GM12865 (cell line): Measurements from ENCODE around the gene NPEPL1.

Source experiments
- DNase-seq: peaks from one replicate; pipeline ENCODE4 v3.0.0; 2010; ENCODE audit warnings: low read depth
- H3K4me3 ChIP-seq: 2 replicates; pipeline ENCODE4 v1.5.1; 2011; ENCODE audit warnings: mild to moderate bottlenecking, low read depth, low read length, control low read depth
- TF ChIP-seq, protein P1 (sequence below): IDR thresholded peaks from 2 replicates; pipeline ENCODE4 v1.5.1; 2011; ENCODE audit warnings: low read length, control low read depth, low read depth, inconsistent platforms; ENCODE audit not compliant: insufficient read depth; ENCODE audit errors: missing control alignments

Gene NPEPL1

DNA sequence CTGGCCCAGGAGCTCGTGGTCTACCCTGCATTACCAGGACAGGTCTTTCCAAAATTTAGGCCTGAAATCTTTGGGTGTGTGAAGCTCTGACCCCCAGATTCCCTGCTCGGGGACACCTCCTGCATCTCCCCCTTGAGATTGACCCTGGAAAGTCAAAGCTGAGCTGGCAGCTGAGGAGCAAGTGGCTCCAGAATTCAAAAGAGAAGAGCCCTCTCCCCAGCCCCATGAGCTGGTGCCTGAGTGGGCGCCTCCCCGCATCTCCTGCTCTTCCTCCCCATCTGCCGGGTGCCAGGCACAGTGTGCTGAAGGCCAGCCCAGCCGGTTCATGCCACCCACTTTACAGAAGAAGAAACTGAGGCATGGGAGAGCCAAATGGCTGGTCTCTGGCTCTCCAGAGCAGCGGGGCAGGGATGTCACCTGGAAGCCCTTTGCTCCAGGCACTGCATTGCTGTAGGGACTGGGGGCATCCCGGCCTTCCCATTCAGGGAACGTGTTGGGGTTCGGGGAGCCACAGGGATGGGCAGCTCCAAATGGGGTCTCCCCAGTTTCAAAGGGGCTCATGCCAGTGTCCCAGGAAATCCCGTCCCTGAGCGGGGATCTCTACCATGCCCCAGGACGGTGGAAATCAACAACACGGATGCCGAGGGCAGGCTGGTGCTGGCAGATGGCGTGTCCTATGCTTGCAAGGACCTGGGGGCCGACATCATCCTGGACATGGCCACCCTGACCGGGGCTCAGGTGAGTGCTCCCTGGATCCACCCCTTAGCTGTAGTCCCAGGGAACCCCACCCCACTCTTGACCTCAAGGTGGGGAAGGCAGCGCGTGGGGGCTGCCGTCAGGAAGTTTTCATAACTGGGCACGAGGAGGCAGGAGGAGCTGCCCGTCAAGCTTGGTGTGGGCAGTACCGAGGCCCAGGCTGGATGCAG, 20.5 kb downstream of the NPEPL1 start:
- TF ChIP-seq, protein P1, sequence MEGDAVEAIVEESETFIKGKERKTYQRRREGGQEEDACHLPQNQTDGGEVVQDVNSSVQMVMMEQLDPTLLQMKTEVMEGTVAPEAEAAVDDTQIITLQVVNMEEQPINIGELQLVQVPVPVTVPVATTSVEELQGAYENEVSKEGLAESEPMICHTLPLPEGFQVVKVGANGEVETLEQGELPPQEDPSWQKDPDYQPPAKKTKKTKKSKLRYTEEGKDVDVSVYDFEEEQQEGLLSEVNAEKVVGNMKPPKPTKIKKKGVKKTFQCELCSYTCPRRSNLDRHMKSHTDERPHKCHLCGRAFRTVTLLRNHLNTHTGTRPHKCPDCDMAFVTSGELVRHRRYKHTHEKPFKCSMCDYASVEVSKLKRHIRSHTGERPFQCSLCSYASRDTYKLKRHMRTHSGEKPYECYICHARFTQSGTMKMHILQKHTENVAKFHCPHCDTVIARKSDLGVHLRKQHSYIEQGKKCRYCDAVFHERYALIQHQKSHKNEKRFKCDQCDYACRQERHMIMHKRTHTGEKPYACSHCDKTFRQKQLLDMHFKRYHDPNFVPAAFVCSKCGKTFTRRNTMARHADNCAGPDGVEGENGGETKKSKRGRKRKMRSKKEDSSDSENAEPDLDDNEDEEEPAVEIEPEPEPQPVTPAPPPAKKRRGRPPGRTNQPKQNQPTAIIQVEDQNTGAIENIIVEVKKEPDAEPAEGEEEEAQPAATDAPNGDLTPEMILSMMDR: no peak
- H3K4me3 ChIP-seq: no peak overlapping the region
- no peak for DNase-seq

DNA sequence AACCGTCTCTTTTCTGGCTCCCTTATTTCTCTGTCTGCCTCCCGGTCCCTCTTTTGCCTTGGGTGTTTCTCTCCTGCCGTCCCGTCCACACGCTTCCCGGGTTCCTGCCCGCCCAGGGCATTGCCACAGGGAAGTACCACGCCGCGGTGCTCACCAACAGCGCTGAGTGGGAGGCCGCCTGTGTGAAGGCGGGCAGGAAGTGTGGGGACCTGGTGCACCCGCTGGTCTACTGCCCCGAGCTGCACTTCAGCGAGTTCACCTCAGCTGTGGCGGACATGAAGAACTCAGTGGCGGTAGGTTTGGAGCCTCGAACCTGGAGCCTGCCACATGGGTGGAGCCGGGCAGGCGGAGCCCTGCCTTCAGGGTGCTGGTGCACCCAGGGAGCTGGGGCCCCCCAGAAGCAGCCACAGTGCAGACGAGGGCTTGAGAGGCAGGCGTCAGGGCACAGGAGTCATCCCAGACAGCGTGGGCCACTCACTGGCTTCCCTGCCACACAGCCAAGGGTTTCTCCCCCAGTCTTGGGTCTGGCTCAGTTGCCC, 21.3 kb downstream of the NPEPL1 start:
- no peak overlapping the region for H3K4me3 ChIP-seq
- DNase-seq: no peak
- TF ChIP-seq, protein P1: no peak

DNA sequence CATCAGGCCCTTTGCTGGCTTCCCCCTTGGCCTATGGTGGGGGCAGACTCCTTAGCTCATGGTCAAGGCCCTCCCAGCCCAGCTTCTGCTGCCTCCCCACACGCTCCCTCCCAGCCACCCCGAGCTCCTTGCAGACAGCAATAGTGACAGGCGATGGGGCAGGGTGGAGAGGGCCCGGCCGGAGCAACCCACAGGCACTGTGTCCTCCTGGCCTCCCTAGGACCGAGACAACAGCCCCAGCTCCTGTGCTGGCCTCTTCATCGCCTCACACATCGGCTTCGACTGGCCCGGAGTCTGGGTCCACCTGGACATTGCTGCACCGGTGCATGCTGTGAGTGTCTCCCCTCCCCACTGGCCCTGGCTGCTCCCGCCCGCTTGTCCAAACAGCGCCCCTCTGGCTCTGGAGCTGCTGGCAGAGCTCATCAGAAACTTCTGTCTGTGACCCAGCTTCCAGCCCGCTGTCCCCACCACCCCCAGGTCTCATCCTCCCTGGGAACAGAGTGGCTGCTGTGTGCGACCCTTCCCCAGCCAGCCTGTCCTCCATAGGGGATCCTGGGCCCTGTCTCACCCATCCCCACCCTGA, 21.8 kb downstream of the NPEPL1 start:
- no peak for DNase-seq
- no peak overlapping the region for H3K4me3 ChIP-seq
- TF ChIP-seq, protein P1: no peak

DNA sequence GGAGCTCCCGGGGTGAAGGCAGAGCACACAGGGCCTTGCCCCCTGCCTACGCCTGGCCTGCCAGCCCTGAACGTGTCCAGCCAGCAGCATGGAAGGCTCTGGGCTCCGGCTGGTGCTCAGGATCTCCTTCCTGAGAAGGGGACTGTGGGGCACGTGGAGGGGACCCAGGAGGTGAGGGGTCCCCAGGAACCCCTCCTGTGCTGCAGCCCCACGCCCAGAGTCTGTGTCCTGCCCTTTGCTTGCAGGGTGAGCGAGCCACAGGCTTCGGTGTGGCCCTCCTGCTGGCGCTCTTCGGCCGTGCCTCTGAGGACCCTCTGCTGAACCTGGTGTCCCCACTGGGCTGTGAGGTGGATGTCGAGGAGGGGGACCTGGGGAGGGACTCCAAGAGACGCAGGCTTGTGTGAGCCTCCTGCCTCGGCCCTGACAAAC, 22.3 kb downstream of the NPEPL1 start:
- TF ChIP-seq, protein P1: no peak
- no peak overlapping the region for H3K4me3 ChIP-seq
- DNase-seq: no peak

DNA sequence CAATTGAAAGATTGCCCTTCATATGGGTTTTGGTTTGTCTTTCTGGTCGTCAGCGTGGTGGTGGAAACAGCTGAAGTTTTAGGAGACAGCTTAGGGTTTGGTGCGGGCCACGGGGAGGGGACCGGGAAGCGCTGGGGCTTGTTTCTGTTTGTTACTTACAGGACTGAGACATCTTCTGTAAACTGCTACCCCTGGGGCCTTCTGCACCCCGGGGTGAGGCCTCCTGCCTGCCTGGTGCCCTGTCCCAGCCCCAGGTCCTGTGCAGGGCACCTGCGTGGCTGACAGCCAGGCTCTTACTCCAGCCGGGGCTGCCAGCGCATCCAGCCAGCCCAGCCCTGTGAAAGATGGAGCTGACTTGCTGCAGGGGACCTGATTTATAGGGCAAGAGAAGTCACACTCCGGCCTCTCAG, 22.8 kb downstream of the NPEPL1 start:
- TF ChIP-seq, protein P1: no peak
- DNase-seq: no peak
- no peak overlapping the region for H3K4me3 ChIP-seq

DNA sequence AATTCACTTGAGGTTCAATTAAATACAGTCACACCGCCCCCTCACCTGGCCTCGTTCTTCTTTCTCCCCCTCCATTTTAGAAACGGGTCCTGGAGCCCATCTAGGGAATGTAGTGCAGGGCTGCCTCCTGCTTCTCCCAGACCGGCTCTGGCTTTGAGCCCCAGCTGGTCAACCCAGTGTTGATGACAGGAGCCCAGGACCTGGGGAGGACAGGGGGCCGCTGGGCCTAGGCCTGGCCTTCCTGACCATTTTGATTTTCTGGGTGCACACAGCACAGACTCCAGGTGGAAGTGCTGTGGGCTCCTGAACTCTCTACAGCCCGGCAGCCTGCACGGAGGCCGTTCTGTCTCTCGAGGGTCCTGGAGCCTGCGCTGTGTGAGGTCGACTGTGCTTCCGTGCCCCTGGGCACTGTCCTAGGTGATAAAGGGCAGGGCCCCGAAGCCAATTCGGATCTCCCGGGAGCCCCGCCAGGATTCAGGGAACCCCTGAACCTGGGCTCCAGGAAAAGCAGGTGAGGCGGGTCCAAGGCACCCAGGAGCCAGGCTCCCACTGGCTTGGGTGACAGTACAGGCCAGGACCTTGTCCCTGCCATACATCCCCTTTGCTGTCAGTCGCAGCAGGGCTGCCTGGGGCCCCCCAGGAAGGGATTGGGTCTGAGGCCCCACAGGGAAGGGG, 23.3 kb downstream of the NPEPL1 start:
- DNase-seq: no peak
- H3K4me3 ChIP-seq: no peak overlapping the region
- TF ChIP-seq, protein P1: no peak
